Liver (tissue), 9 donors: ENCODE measurements around the gene TIAM1. TPM values are rescaled to one million over a fixed set of nuclear protein-coding genes. Genes with fewer than 3 reads are reported as not detected.

Source experiments
- DNase-seq: peaks from one replicate; pipeline ENCODE4 v3.0.0-alpha.2; 2017; ENCODE audit warnings: low spot score
- H3K27ac ChIP-seq, 2 donors: one replicate each; pipeline ENCODE4 v1.7.0; 2013; ENCODE audit warnings: inconsistent platforms in 2 of 2, low read length in 2 of 2, control low read depth in 1 of 2, low read depth in 1 of 2, mild to moderate bottlenecking in 1 of 2
- H3K27me3 ChIP-seq, 4 donors: one replicate each; pipeline versions ENCODE4 v1.6.1 to v1.7.0; 2013; ENCODE audit warnings: low read length in 3 of 4, inconsistent platforms in 1 of 4, mild to moderate bottlenecking in 1 of 4, moderate library complexity in 1 of 4; ENCODE audit not compliant: control insufficient read depth in 4 of 4, insufficient read depth in 4 of 4
- H3K36me3 ChIP-seq, 4 donors: one replicate each; pipeline versions ENCODE4 v1.6.1 to v1.7.0; 2013; ENCODE audit warnings: low read length in 3 of 4, mild to moderate bottlenecking in 3 of 4, low read depth in 1 of 4, moderate library complexity in 1 of 4; ENCODE audit not compliant: control insufficient read depth in 4 of 4, insufficient read depth in 3 of 4
- H3K4me1 ChIP-seq, 4 donors: one replicate each; pipeline versions ENCODE4 v1.6.1 to v1.7.0; 2013; ENCODE audit warnings: low read length in 3 of 4, mild to moderate bottlenecking in 3 of 4, moderate library complexity in 1 of 4; ENCODE audit not compliant: control insufficient read depth in 4 of 4, insufficient read depth in 4 of 4
- H3K4me3 ChIP-seq, 3 donors: one replicate each; pipeline versions ENCODE4 v1.6.1 to v1.7.0; 2013; ENCODE audit warnings: low read length in 3 of 3, control low read depth in 1 of 3, low read depth in 1 of 3, mild to moderate bottlenecking in 1 of 3
- H3K9ac ChIP-seq, 2 donors: one replicate each; pipeline ENCODE4 v1.7.0; 2013; ENCODE audit warnings: low read length in 2 of 2, mild to moderate bottlenecking in 2 of 2, moderate library complexity in 2 of 2, control low read depth in 1 of 2, low read depth in 1 of 2
- H3K9me3 ChIP-seq, 4 donors: one replicate each; pipeline versions ENCODE4 v1.6.1 to v1.7.0; 2013; ENCODE audit warnings: low read length in 3 of 4; ENCODE audit not compliant: control insufficient read depth in 4 of 4
- EGR1 ChIP-seq, 2 donors: IDR thresholded peaks; 2 replicates each; pipeline ENCODE4 v1.6.1; 2016 to 2018; ENCODE audit warnings: antibody characterized with exemption in 2 of 2, low read depth in 2 of 2
- FOXA1 ChIP-seq: IDR thresholded peaks from 2 replicates; pipeline ENCODE4 v1.6.1; 2016; ENCODE audit warnings: antibody characterized with exemption
- FOXA2 ChIP-seq: IDR thresholded peaks from 2 replicates; pipeline ENCODE4 v1.6.1; 2016; ENCODE audit warnings: antibody characterized with exemption
- GABPA ChIP-seq, 2 donors: IDR thresholded peaks in 1 of 2; conservative IDR thresholded peaks in 1 of 2; 2 replicates each; pipeline ENCODE4 v1.6.1; 2016; ENCODE audit warnings: antibody characterized with exemption in 2 of 2, mild to moderate bottlenecking in 1 of 2, moderate library complexity in 1 of 2
- HNF4A ChIP-seq, 2 donors: conservative IDR thresholded peaks; 2 replicates each; pipeline ENCODE4 v1.6.1; 2016; ENCODE audit warnings: antibody characterized with exemption in 2 of 2, mild to moderate bottlenecking in 2 of 2
- HNF4G ChIP-seq: IDR thresholded peaks from 2 replicates; pipeline ENCODE4 v1.6.1; 2016; ENCODE audit warnings: antibody characterized with exemption
- JUND ChIP-seq, 2 donors: IDR thresholded peaks; 2 replicates each; pipeline ENCODE4 v1.6.1; 2016; ENCODE audit warnings: antibody characterized with exemption in 2 of 2
- MAX ChIP-seq: IDR thresholded peaks from 2 replicates; pipeline ENCODE4 v1.6.1; 2016; ENCODE audit warnings: antibody characterized with exemption
- NR2F2 ChIP-seq: IDR thresholded peaks from 2 replicates; pipeline ENCODE4 v1.6.1; 2016; ENCODE audit warnings: antibody characterized with exemption
- RAD21 ChIP-seq, 2 donors: IDR thresholded peaks; 2 replicates each; pipeline ENCODE4 v1.6.1; 2016; ENCODE audit warnings: antibody characterized with exemption in 2 of 2, mild to moderate bottlenecking in 2 of 2
- REST ChIP-seq: IDR thresholded peaks from 2 replicates; pipeline ENCODE4 v1.6.1; 2016; ENCODE audit warnings: antibody characterized with exemption, mild to moderate bottlenecking
- RXRA ChIP-seq, 2 donors: IDR thresholded peaks; 2 replicates each; pipeline ENCODE4 v1.6.1; 2017 to 2018; ENCODE audit warnings: antibody characterized with exemption in 2 of 2, mild to moderate bottlenecking in 1 of 2
- SP1 ChIP-seq: IDR thresholded peaks from 2 replicates; pipeline ENCODE4 v1.6.1; 2018; ENCODE audit warnings: antibody characterized with exemption, mild to moderate bottlenecking
- TAF1 ChIP-seq: conservative IDR thresholded peaks from 2 replicates; pipeline ENCODE4 v1.6.1; 2016; ENCODE audit warnings: antibody characterized with exemption, mild to moderate bottlenecking
- YY1 ChIP-seq: IDR thresholded peaks from 2 replicates; pipeline ENCODE4 v1.6.1; 2016; ENCODE audit warnings: antibody characterized with exemption, mild to moderate bottlenecking
- WGBS: extraction: QIAGEN DNeasy Blood & Tissue Kit; methylation state at CpG from one replicate; pipeline ENCODE4 v1.1.7; 2013; 5-methylcytosine and 5-hydroxymethylcytosine counted together
- polyA plus RNA-seq, 2 donors: library from polyadenylated mRNA; stranded (reverse) in 1 of 2; unstranded in 1 of 2; fragments of 200-250 nt in 1 of 2; fragments of >200 nt in 1 of 2; fragmentation: Nextera tagmentation in 1 of 2; extraction: Ambion mirVana in 1 of 2; gene quantifications; one replicate each; pipeline versions ENCODE4 v1.2.1 to v1.2.3, GENCODE V29; 2013 to 2015
- total RNA-seq, 2 donors: library from RNA; depleted of rRNA; stranded (reverse); fragments of >200 nt; gene quantifications; one replicate each; pipeline ENCODE4 v1.2.3, GENCODE V29; 2014
- TF ChIP-seq, protein P1 (sequence below): IDR thresholded peaks from 2 replicates; pipeline ENCODE4 v1.6.1; 2016; ENCODE audit warnings: antibody characterized with exemption
- TF ChIP-seq, protein P2 (sequence below): fragments of 150-350 bp; IDR thresholded peaks from 2 replicates; pipeline ENCODE4 v1.5.1; 2017; ENCODE audit warnings: improper control_type of control experiment, low read depth, low read length; ENCODE audit not compliant: missing input control
- donor health status: healthy.
- donor health status: healthy.
- donor health status: healthy.
- donor health status: healthy.
- donor health status: healthy.

Gene TIAM1
- total and polyA plus RNA-seq, 4 donors = 3.0 to 7.4 (median 4.8) TPM

DNA sequence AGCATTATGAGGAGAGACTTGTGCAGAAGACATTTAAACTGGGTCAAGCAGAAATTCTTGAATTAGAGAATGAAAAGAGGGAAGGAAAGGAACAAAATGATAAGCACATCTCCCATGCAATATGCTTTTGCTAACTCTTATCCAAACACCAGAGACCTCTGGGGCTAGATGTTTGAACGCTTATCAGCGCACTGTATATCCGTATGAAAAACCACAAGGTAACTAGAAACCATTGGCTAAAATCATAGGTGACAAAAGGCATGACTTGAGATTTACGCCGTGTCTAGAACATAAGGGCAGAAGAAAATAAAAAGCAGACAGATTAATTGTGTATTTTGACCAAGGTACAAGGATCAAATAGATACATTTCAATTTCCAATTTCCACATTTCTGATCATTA, 38.0 kb upstream of the TIAM1 start:
- DNase-seq = no peak
- H3K27me3 ChIP-seq = no peaks in the 10 kb centered on the region
- WGBS = 83% methylated on average over 5 of the region's 5 CpGs
- H3K27ac ChIP-seq = no peak overlapping the region
- TF ChIP-seq, protein P1, sequence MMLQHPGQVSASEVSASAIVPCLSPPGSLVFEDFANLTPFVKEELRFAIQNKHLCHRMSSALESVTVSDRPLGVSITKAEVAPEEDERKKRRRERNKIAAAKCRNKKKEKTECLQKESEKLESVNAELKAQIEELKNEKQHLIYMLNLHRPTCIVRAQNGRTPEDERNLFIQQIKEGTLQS = no peak
- TF ChIP-seq YY1 = no peak
- TF ChIP-seq HNF4A (conservative IDR thresholded peaks at IDR 0.05) = no peak
- TF ChIP-seq RXRA (IDR thresholded peaks at IDR 0.05) = no peak
- TF ChIP-seq HNF4G = no peak
- TF ChIP-seq FOXA2 = no peak
- TF ChIP-seq, protein P2, sequence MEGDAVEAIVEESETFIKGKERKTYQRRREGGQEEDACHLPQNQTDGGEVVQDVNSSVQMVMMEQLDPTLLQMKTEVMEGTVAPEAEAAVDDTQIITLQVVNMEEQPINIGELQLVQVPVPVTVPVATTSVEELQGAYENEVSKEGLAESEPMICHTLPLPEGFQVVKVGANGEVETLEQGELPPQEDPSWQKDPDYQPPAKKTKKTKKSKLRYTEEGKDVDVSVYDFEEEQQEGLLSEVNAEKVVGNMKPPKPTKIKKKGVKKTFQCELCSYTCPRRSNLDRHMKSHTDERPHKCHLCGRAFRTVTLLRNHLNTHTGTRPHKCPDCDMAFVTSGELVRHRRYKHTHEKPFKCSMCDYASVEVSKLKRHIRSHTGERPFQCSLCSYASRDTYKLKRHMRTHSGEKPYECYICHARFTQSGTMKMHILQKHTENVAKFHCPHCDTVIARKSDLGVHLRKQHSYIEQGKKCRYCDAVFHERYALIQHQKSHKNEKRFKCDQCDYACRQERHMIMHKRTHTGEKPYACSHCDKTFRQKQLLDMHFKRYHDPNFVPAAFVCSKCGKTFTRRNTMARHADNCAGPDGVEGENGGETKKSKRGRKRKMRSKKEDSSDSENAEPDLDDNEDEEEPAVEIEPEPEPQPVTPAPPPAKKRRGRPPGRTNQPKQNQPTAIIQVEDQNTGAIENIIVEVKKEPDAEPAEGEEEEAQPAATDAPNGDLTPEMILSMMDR = no peak
- TF ChIP-seq RAD21 (IDR thresholded peaks at IDR 0.05) = no peak
- TF ChIP-seq EGR1 (IDR thresholded peaks at IDR 0.05; ENCODE audit: low read depth in 2 of 2) = no peak
- no peak for TF ChIP-seq GABPA (IDR thresholded peaks at IDR 0.05 in 1 of 2, conservative IDR thresholded peaks at IDR 0.05 in 1 of 2)
- no peak for TF ChIP-seq REST
- no peak for TF ChIP-seq TAF1
- TF ChIP-seq JUND (IDR thresholded peaks at IDR 0.05) = no peak
- no peak for TF ChIP-seq NR2F2
- no peak overlapping the region for H3K4me3 ChIP-seq
- H3K9ac ChIP-seq = no peak overlapping the region
- no peaks in the 10 kb centered on the region for H3K36me3 ChIP-seq
- H3K9me3 ChIP-seq = no peaks in the 10 kb centered on the region
- no peaks in the 10 kb centered on the region for H3K4me1 ChIP-seq

GRCh38 chr21:31376301-31376700, 32.2 kb upstream of the TIAM1 start:
- Histone ChIP-seq H3K4me3 (no peak overlapping the region), H3K27ac (no peak overlapping the region), H3K9me3 (no peaks in the 10 kb centered on the region), H3K4me1 (no peaks in the 10 kb centered on the region), H3K27me3 (no peaks in the 10 kb centered on the region), H3K36me3 (no peaks in the 10 kb centered on the region), H3K9ac (no peak overlapping the region)
- WGBS = 94% methylated on average over 8 of the region's 8 CpGs
- no peak for DNase-seq
- TF ChIP-seq HNF4A (conservative IDR thresholded peaks at IDR 0.05) = no peak
- no peak for TF ChIP-seq REST
- TF ChIP-seq EGR1 (IDR thresholded peaks at IDR 0.05; ENCODE audit: low read depth in 2 of 2) = no peak
- no peak for TF ChIP-seq TAF1
- no peak for TF ChIP-seq GABPA (IDR thresholded peaks at IDR 0.05 in 1 of 2, conservative IDR thresholded peaks at IDR 0.05 in 1 of 2)
- TF ChIP-seq YY1 = no peak
- TF ChIP-seq, protein P2 = no peak
- no peak for TF ChIP-seq NR2F2
- TF ChIP-seq MAX = no peak
- TF ChIP-seq HNF4G = no peak
- no peak for TF ChIP-seq RAD21 (IDR thresholded peaks at IDR 0.05)
- TF ChIP-seq, protein P1 = no peak
- TF ChIP-seq JUND (IDR thresholded peaks at IDR 0.05) = no peak
- TF ChIP-seq FOXA1 = no peak
- no peak for TF ChIP-seq RXRA (IDR thresholded peaks at IDR 0.05)
- TF ChIP-seq SP1 = no peak
